MM.1S (cell line): ENCODE results near the gene DNLZ.

Source experiments
- DNase-seq: peaks from one replicate; pipeline ENCODE4 v3.0.0-alpha.2; 2015
- H2AFZ ChIP-seq: fragments of 300-600 bp; sonication (generic); 2 replicates; pipeline ENCODE4 v1.6.0; 2016; ENCODE audit warnings: antibody characterized with exemption, low read length
- H3F3A ChIP-seq: fragments of 300-600 bp; sonication (generic); 2 replicates; pipeline ENCODE4 v1.6.1; 2016; ENCODE audit warnings: mild to moderate bottlenecking, antibody characterized with exemption, low read length, moderate library complexity, mixed read lengths; ENCODE audit not compliant: insufficient read depth
- H3K27ac ChIP-seq: fragments of 300-600 bp; sonication (generic); 2 replicates; pipeline ENCODE4 v1.5.1; 2016; ENCODE audit warnings: mild to moderate bottlenecking, low read length
- H3K27me3 ChIP-seq: fragments of 300-600 bp; sonication (generic); replicated peaks from 2 replicates; pipeline ENCODE4 v1.6.0; 2016; ENCODE audit warnings: low read length; ENCODE audit not compliant: insufficient read depth
- H3K36me3 ChIP-seq: fragments of 300-600 bp; sonication (generic); replicated peaks from 2 replicates; pipeline ENCODE4 v1.6.1; 2016; ENCODE audit warnings: mild to moderate bottlenecking, low read length, mixed read lengths; ENCODE audit not compliant: insufficient read depth
- H3K4me1 ChIP-seq: fragments of 300-600 bp; sonication (generic); 2 replicates; pipeline ENCODE4 v1.6.1; 2016; ENCODE audit warnings: low read length, mixed read lengths
- H3K4me2 ChIP-seq: fragments of 300-600 bp; sonication (generic); 2 replicates; pipeline ENCODE4 v1.6.0; 2016; ENCODE audit warnings: low read depth, low read length
- H3K4me3 ChIP-seq: fragments of 300-600 bp; sonication (generic); 2 replicates; pipeline ENCODE4 v1.5.1; 2016; ENCODE audit warnings: low read length, mixed read lengths
- H3K79me2 ChIP-seq: fragments of 300-600 bp; sonication (generic); 2 replicates; pipeline ENCODE4 v1.6.1; 2016; ENCODE audit warnings: mixed run types, low read length, mixed read lengths
- H3K9ac ChIP-seq: fragments of 300-600 bp; sonication (generic); 2 replicates; pipeline ENCODE4 v1.6.1; 2016; ENCODE audit warnings: low read length, mixed read lengths
- H3K9me2 ChIP-seq: fragments of 300-600 bp; sonication (generic); replicated peaks from 2 replicates; pipeline ENCODE4 v1.6.1; 2016; ENCODE audit warnings: mild to moderate bottlenecking, low read length, mixed read lengths; ENCODE audit not compliant: insufficient read depth
- H3K9me3 ChIP-seq: fragments of 300-600 bp; sonication (generic); replicated peaks from 2 replicates; pipeline ENCODE4 v1.6.1; 2016; ENCODE audit warnings: mild to moderate bottlenecking, low read length, mixed read lengths; ENCODE audit not compliant: insufficient read depth
- H4K20me1 ChIP-seq: fragments of 300-600 bp; sonication (generic); 2 replicates; pipeline ENCODE4 v1.6.1; 2016; ENCODE audit warnings: mild to moderate bottlenecking, low read length, moderate library complexity, mixed read lengths; ENCODE audit not compliant: insufficient read depth
- CTCF ChIP-seq: fragments of 300-600 bp; sonication (generic); IDR thresholded peaks from 2 replicates; pipeline ENCODE4 v1.5.1; 2016; ENCODE audit warnings: antibody characterized with exemption, low read length, mixed read lengths
- EZH2 ChIP-seq: fragments of 300-600 bp; sonication (generic); optimal IDR thresholded peaks from 2 replicates; pipeline ENCODE3; 2017; ENCODE audit warnings: low read depth, mild to moderate bottlenecking, antibody characterized with exemption, low read length, mixed read lengths
- EZH2phosphoT487 ChIP-seq: fragments of 300-600 bp; sonication (generic); IDR thresholded peaks from 2 replicates; pipeline ENCODE4 v1.6.1; 2018; ENCODE audit warnings: antibody characterized with exemption, low read length

DNLZ gene

DNA sequence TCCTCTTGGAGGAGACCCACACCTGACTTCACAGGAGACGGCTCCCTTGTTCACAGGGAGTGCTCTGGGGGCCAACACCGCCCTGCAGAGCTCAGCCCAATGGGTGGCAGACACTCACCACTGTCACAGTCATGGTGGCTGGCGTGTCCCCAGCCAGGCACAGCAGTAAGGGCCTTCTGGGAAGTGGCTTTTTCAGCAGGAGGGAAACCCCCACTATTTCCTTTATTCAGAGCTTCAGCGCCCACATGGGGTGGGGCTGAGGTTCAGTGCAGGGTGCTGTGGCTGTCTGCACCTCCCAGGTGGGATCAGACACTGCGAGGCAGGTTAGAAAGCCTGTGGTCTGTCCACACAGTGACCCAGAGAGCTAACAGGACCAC is 40.0 kb upstream of the DNLZ start:
- Histone ChIP-seq H3K36me3 (no peaks in the 10 kb centered on the region), H3K79me2 (peaks cover 21% of the 10 kb centered on the region), H3K27me3 (no peaks in the 10 kb centered on the region), H3K4me1 (peaks cover 32% of the 10 kb centered on the region), H3F3A (0 out of 2 replicates have a peak, but pooled peaks cover 4% of the 10 kb centered on the region), H3K9me2 (no peaks in the 10 kb centered on the region), H3K9ac (no peak overlapping the region), H4K20me1 (no peaks in the 10 kb centered on the region), H3K27ac (no peak overlapping the region), H3K9me3 (no peaks in the 10 kb centered on the region), H2AFZ (no peak overlapping the region), H3K4me2 (no peak overlapping the region), H3K4me3 (no peak overlapping the region)
- TF ChIP-seq EZH2phosphoT487 = no peak
- TF ChIP-seq EZH2 = no peak
- no peak for TF ChIP-seq CTCF
- DNase-seq = no peak

DNA sequence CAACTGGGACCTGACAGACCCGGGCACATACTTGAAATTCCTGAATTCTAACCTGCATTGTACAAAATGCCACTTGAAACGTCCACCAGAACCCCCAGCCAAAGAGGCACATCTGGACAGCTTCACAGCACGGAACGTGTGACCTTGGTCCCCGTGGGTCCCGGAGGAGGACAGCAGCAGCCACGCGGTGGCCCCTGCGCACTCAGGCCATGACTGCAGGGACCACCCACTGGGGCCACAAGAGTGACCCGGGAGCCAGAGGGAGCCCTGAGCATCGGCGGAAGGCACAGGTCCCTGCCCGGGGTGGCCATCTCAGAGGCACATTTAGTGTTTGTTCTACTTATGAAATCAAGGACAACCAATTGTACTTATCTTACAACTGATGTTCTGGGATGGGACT is 38.5 kb upstream of the DNLZ start:
- no peaks in the 10 kb centered on the region for H4K20me1 ChIP-seq
- TF ChIP-seq EZH2phosphoT487 (no peak), EZH2 (no peak), CTCF (no peak)
- no peak for DNase-seq
- H3K4me3 ChIP-seq = no peak overlapping the region
- no peaks in the 10 kb centered on the region for H3K9me2 ChIP-seq
- no peak overlapping the region for H2AFZ ChIP-seq
- H3K27me3 ChIP-seq = no peaks in the 10 kb centered on the region
- H3K27ac ChIP-seq = no peak overlapping the region
- no peaks in the 10 kb centered on the region for H3K9me3 ChIP-seq
- no peak overlapping the region for H3K9ac ChIP-seq
- no peak overlapping the region for H3K4me2 ChIP-seq
- peaks cover 34% of the 10 kb centered on the region for H3K4me1 ChIP-seq
- H3K79me2 ChIP-seq = peaks cover 24% of the 10 kb centered on the region
- no peaks in the 10 kb centered on the region for H3K36me3 ChIP-seq
- 0 out of 2 replicates have a peak, but pooled peaks cover 4% of the 10 kb centered on the region for H3F3A ChIP-seq

- TF ChIP-seq EZH2 (no peak), EZH2phosphoT487 (no peak), CTCF (no peak)
- DNase-seq = no peak
- Histone ChIP-seq H2AFZ (no peak overlapping the region), H3F3A (0 out of 2 replicates have a peak, but pooled peaks cover 4% of the 10 kb centered on the region), H3K9ac (no peak overlapping the region), H3K4me1 (peaks cover 34% of the 10 kb centered on the region), H3K9me3 (no peaks in the 10 kb centered on the region), H4K20me1 (no peaks in the 10 kb centered on the region), H3K9me2 (no peaks in the 10 kb centered on the region), H3K79me2 (peaks cover 24% of the 10 kb centered on the region), H3K27ac (no peak overlapping the region), H3K27me3 (no peaks in the 10 kb centered on the region), H3K36me3 (no peaks in the 10 kb centered on the region), H3K4me3 (no peak overlapping the region), H3K4me2 (no peak overlapping the region)
These were observed 37.8 kb upstream of the DNLZ start for GRCh38 chr9:136401173-136401922.
